A673 (cell line): ENCODE measurements around the gene TOLLIP. TPM values are rescaled to one million over a fixed set of nuclear protein-coding genes. Genes with fewer than 3 reads are reported as not detected.
A peak's percentile ranks its signal among the peaks of the same experiment; 100 is the strongest.

Experiments
- BruUV-seq: library from RNA; stranded (reverse); fragments of 400-500 nt; replicated peaks from 2 replicates; lab custom pipeline; 2021; lab: Mats Ljungman, UMichigan
- CTCF ChIA-PET: fragments of 300-600 bp; sonication (Branson Sonifier 250); formaldehyde crosslinking; loops from one replicate; lab custom pipeline; 2022; ENCODE audit warnings: antibody characterized with exemption; lab: Charles Lee
- POLR2A ChIA-PET: fragments of 300-600 bp; sonication (Branson Sonifier 250); formaldehyde crosslinking; loops from one replicate; lab custom pipeline; 2022; ENCODE audit warnings: antibody characterized with exemption; ENCODE audit not compliant: low non-redundant PET; lab: Charles Lee
- DNase-seq: peaks from one replicate; pipeline ENCODE4 v3.0.0-alpha.2; 2015; ENCODE audit warnings: low spot score
- H3K27ac ChIP-seq: fragments of 200-600 bp; sonication (generic); 2 replicates; pipeline ENCODE4 v1.5.1; 2016; ENCODE audit warnings: mixed run types, low read depth, mild to moderate bottlenecking, mixed read lengths, antibody characterized with exemption, low read length; ENCODE audit not compliant: poor library complexity, severe bottlenecking
- H3K27me3 ChIP-seq: fragments of 200-600 bp; sonication (generic); replicated peaks from 2 replicates; pipeline ENCODE4 v1.6.1; 2017; ENCODE audit warnings: mixed run types, low read depth, mild to moderate bottlenecking, mixed read lengths, antibody characterized with exemption, low read length; ENCODE audit not compliant: insufficient read depth, poor library complexity
- H3K36me3 ChIP-seq: fragments of 200-600 bp; sonication (generic); 2 replicates; pipeline ENCODE4 v1.6.1; 2016; ENCODE audit warnings: mixed run types, mild to moderate bottlenecking, mixed read lengths, antibody characterized with exemption, low read length; ENCODE audit not compliant: insufficient read depth, poor library complexity, severe bottlenecking
- H3K4me1 ChIP-seq: fragments of 200-600 bp; sonication (generic); 2 replicates; pipeline ENCODE4 v1.6.1; 2017; ENCODE audit warnings: mixed run types, mild to moderate bottlenecking, mixed read lengths, antibody characterized with exemption, low read length; ENCODE audit not compliant: insufficient read depth, poor library complexity, severe bottlenecking
- H3K4me3 ChIP-seq: fragments of 200-600 bp; sonication (generic); 2 replicates; pipeline ENCODE4 v1.5.1; 2016; ENCODE audit warnings: low read depth, mixed run types, mild to moderate bottlenecking, mixed read lengths, low read length; ENCODE audit not compliant: poor library complexity, severe bottlenecking
- H3K9me3 ChIP-seq: fragments of 200-600 bp; sonication (generic); 2 replicates; pipeline ENCODE4 v1.6.1; 2016; ENCODE audit warnings: mixed run types, low read depth, mild to moderate bottlenecking, mixed read lengths, antibody characterized with exemption, low read length; ENCODE audit not compliant: poor library complexity, severe bottlenecking
- EZH2 ChIP-seq: fragments of 200-600 bp; sonication (generic); IDR thresholded peaks from 2 replicates; pipeline ENCODE4 v1.6.1; 2017; ENCODE audit warnings: borderline replicate concordance, low read depth, mild to moderate bottlenecking, mixed read lengths, antibody characterized with exemption, low read length; ENCODE audit not compliant: poor library complexity, severe bottlenecking
- intact Hi-C: fragments of 100-400 bp; cut with micrococcal nuclease; formaldehyde crosslinking; loops from one replicate; pipeline ENCODE4 v1.10.0; 2022; ENCODE audit not compliant: unreplicated experiment
- total RNA-seq: library from RNA; stranded (reverse); gene quantifications from 2 replicates; pipeline ENCODE4 v1.2.3, GENCODE V29; 2021
- TF ChIP-seq, protein P1 (sequence below): fragments of 300-800, 200-600 bp; sonication (generic); conservative IDR thresholded peaks from 2 replicates; pipeline ENCODE4 v1.5.1; 2017; ENCODE audit warnings: low read depth, mild to moderate bottlenecking, antibody characterized with exemption, low read length, moderate library complexity, mixed read lengths

TOLLIP gene
- total RNA-seq, 1 experiment from 2014 or later, result 32.5 TPM

DNA sequence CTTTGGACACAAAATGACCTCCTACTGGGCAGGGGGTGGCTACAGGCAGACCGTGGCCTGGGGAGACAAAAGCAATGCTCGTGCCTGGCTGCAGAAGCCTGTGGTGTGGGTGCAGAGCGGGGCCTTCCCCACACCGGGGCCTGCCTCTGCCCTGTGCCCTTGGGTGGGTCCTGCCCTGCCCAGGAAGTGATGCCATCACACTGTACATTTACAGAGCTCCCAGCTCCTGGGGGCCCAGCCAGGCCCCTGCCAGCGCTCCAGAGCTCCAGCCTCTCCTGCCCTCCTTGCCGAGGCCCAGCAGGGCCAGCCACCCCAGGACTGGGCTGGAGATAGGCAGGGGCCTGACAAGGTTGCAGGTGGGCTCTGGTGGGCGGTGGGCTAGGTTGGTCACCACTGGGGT lies 46.4 kb downstream of the TOLLIP start:
- intact Hi-C loops, result no loop called here
- CTCF ChIA-PET, result no interaction called here
- no TSS peak for BruUV-seq
- no peaks in the 10 kb centered on the region for H3K4me1 ChIP-seq
- H3K36me3 ChIP-seq, result no peaks in the 10 kb centered on the region
- H3K4me3 ChIP-seq, result peak overlapping the region; percentile 43
- peak overlapping the region; percentile 77 for H3K27ac ChIP-seq
- no peak for DNase-seq
- H3K27me3 ChIP-seq, result no peaks in the 10 kb centered on the region
- no peaks in the 10 kb centered on the region for H3K9me3 ChIP-seq
- TF ChIP-seq EZH2, result no peak
- TF ChIP-seq, protein P1, sequence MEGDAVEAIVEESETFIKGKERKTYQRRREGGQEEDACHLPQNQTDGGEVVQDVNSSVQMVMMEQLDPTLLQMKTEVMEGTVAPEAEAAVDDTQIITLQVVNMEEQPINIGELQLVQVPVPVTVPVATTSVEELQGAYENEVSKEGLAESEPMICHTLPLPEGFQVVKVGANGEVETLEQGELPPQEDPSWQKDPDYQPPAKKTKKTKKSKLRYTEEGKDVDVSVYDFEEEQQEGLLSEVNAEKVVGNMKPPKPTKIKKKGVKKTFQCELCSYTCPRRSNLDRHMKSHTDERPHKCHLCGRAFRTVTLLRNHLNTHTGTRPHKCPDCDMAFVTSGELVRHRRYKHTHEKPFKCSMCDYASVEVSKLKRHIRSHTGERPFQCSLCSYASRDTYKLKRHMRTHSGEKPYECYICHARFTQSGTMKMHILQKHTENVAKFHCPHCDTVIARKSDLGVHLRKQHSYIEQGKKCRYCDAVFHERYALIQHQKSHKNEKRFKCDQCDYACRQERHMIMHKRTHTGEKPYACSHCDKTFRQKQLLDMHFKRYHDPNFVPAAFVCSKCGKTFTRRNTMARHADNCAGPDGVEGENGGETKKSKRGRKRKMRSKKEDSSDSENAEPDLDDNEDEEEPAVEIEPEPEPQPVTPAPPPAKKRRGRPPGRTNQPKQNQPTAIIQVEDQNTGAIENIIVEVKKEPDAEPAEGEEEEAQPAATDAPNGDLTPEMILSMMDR, result no peak
- POLR2A ChIA-PET, result interaction anchor here (0.6 kb wide), 1 partner anchor 29 kb away, joined by 6 read pairs; no protein-coding TSS in a partner anchor

DNA sequence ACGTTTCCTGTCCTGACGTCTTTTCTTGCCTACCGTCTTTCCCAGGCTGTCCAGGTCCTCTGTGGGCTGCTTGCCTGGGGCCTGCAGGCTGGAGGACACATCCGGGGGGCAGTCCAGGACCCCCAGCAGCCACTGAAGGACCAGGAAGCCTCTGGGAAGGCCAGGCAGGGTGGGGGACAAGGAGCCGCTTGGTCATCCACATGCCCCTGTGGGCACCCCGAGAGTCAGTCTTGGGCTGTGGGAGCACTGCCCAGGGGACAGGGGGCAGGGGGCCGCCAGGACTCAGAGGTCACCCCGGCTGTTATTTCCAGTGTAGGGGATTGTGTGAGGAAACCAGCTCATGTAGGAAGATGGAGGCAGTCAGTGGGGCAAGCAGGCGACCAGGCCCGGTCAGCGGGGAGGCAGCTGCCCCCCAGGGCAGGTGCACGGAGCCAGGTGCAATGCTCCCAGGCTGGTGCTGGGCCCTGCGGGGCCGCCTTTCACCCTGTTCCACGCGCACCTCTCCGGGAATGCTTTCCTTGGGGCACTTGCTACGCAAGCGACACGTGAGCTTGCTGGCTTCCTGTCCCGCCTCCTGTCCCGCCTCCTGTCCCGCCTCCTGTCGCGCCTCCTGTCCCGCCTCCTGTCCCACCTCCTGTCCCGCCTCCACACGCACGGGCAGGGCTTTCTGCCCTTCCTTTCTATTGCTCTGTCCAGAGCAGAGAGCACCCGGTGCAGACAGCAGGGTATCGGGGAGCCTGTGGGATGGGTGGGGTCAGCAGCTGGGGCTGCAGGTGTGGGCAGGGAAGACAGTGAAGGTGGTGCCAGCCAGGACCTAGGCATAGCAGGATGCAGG lies 47.0 kb downstream of the TOLLIP start:
- ChIA-PET POLR2A (interaction anchor here (0.6 kb wide), 1 partner anchor 28 kb away, joined by 6 read pairs; no protein-coding TSS in a partner anchor), CTCF (no interaction called here)
- no TSS peak for BruUV-seq
- DNase-seq, result peak; percentile 88
- peak overlapping the region; percentile 43 for H3K4me3 ChIP-seq
- intact Hi-C loops, result no loop called here
- H3K36me3 ChIP-seq, result no peaks in the 10 kb centered on the region
- no peaks in the 10 kb centered on the region for H3K4me1 ChIP-seq
- TF ChIP-seq, protein P1, result no peak
- no peak for TF ChIP-seq EZH2
- H3K27me3 ChIP-seq, result no peaks in the 10 kb centered on the region
- peak overlapping the region; percentile 77 for H3K27ac ChIP-seq
- H3K9me3 ChIP-seq, result no peaks in the 10 kb centered on the region

DNA sequence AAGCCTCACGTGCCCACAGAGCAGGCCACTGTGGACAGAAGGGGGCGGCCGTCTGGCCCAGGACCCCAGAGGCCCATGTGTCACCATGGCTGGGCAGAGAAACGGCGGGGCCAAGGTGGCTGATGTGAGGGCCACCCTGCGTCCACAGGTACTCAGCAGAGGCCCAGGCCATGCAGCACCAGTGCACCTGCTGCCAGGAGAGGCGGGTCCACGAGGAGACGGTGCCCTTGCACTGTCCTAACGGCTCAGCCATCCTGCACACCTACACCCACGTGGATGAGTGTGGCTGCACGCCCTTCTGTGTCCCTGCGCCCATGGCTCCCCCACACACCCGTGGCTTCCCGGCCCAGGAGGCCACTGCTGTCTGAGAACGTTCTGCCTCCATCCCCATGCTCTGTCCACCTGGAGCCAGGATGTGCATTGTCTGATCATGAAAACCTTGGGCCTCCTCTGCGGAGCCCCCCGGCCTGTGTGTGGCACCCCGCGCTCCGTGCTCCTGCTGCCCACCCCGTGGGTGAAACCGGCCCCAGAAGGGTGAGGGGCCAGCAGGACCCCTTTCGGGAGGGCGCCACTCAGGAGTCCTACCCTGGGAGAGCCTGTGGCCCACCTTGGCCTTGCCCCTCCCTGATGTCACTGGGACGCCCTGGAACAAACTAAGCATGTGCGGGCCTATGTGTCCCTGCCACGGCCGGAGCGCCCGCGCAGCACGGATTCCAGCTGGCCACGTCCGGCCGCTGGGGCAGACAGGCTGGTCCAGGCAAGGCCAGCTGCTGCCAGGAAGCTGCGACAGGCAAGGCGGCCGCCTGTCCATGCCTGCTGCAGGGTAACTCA lies 48.0 kb downstream of the TOLLIP start:
- TF ChIP-seq, protein P1, result no peak
- TF ChIP-seq EZH2, result no peak
- intact Hi-C loops, result no loop called here
- DNase-seq, result no peak
- BruUV-seq, result no TSS peak
- Histone ChIP-seq H3K4me3 (no peak overlapping the region), H3K36me3 (no peaks in the 10 kb centered on the region), H3K4me1 (no peaks in the 10 kb centered on the region), H3K9me3 (no peaks in the 10 kb centered on the region), H3K27me3 (no peaks in the 10 kb centered on the region), H3K27ac (peak overlapping the region; percentile 77)
- POLR2A ChIA-PET, result no interaction called here
- CTCF ChIA-PET, result no interaction called here
